AG04450 (cell line): Measurements from ENCODE around the gene MBD5. TPM values are rescaled to one million over a fixed set of nuclear protein-coding genes. Genes with fewer than 3 reads are reported as not detected.
A peak's percentile ranks its signal among the peaks of the same experiment; 100 is the strongest.

ENCODE experiments used
- CTCF ChIA-PET: fragments of 300-600, 350-600 bp; formaldehyde crosslinking; extraction: SDS; loops from one replicate; lab custom pipeline; 2022; ENCODE audit warnings: antibody characterized with exemption, inconsistent platforms; lab: Charles Lee
- POLR2A ChIA-PET: fragments of 350-600 bp; formaldehyde crosslinking; extraction: SDS; loops from one replicate; lab custom pipeline; 2021; ENCODE audit warnings: antibody characterized with exemption, inconsistent platforms; lab: Yijun Ruan, JAX
- DNase-seq: peaks from one replicate; pipeline ENCODE4 v3.0.0-alpha.2; 2011; ENCODE audit warnings: low read depth, low spot score
- H3K27ac ChIP-seq: one replicate; pipeline ENCODE4 v1.5.1; 2012; ENCODE audit warnings: low read depth, low read length, control low read depth
- H3K27me3 ChIP-seq: one replicate; pipeline ENCODE4 v1.6.0; 2012; ENCODE audit warnings: low read length; ENCODE audit not compliant: control insufficient read depth, insufficient read depth
- H3K4me3 ChIP-seq: 2 replicates; pipeline ENCODE4 v1.5.1; 2011; ENCODE audit warnings: mild to moderate bottlenecking, low read depth, low read length, control low read depth
- H3K9me3 ChIP-seq: 2 replicates; pipeline ENCODE4 v1.5.1; 2012; ENCODE audit warnings: low read length; ENCODE audit not compliant: control insufficient read depth, insufficient read depth
- polyA plus RNA-seq: library from polyadenylated mRNA; depleted of rRNA; stranded (reverse); fragments of >200 nt; gene quantifications from 2 replicates; pipeline ENCODE4 v1.2.3, GENCODE V29; 2011
- TF ChIP-seq, protein P1 (sequence below): IDR thresholded peaks from 2 replicates; pipeline ENCODE4 v1.5.1; 2011; ENCODE audit warnings: low read depth, low read length, control low read depth, inconsistent platforms

MBD5 gene
- polyA plus RNA-seq, 1 experiment, result 40.4 TPM

DNA sequence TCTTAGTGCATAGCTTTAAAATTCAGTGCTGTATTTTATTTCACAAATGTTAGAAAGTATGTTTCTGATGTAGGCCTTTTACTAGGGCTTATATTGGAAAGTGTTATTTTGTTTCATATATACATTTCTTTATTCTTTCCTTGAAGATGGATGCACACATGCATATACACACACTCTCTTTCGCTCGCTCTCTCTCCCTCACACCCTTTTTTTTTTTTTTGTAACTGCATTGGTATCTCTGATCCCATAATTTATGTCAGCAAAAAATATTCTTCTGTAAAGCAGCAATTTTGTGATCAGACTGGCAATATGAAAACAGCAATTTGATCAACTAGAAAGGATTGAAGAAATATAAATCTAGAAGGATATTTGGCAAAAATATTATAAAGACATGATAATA lies 2.0 kb downstream of the MBD5 start:
- Histone ChIP-seq H3K4me3 (peak overlapping the region; percentile 94), H3K9me3 (no peaks in the 10 kb centered on the region; the same call in 1 of the 2 replicates), H3K27me3 (no peaks in the 10 kb centered on the region), H3K27ac (no peak overlapping the region)
- POLR2A ChIA-PET, result no interaction called here
- no peak for DNase-seq
- CTCF ChIA-PET, result interaction anchor here (2.4 kb wide), 1 partner anchor 486 kb away, joined by 9 read pairs; no protein-coding TSS in a partner anchor
- TF ChIP-seq, protein P1, sequence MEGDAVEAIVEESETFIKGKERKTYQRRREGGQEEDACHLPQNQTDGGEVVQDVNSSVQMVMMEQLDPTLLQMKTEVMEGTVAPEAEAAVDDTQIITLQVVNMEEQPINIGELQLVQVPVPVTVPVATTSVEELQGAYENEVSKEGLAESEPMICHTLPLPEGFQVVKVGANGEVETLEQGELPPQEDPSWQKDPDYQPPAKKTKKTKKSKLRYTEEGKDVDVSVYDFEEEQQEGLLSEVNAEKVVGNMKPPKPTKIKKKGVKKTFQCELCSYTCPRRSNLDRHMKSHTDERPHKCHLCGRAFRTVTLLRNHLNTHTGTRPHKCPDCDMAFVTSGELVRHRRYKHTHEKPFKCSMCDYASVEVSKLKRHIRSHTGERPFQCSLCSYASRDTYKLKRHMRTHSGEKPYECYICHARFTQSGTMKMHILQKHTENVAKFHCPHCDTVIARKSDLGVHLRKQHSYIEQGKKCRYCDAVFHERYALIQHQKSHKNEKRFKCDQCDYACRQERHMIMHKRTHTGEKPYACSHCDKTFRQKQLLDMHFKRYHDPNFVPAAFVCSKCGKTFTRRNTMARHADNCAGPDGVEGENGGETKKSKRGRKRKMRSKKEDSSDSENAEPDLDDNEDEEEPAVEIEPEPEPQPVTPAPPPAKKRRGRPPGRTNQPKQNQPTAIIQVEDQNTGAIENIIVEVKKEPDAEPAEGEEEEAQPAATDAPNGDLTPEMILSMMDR, result no peak

DNA sequence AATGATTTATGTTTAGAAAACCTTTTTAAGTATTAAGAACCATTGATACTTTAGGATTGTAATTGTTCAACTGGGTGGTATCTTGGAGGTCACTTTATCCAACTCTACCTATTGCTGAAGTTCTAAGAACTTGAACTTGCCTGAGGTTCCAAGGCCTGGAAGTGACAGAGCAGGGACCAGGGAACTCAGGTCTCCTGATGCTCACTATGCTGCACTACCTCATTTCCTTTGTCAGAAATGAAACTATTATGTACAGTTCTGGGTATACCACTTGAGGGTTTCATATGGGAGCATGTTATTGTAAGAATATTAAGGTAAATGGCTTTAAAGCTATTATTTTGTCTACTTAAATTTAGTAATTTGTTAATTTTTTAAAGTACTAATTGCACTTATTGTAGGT lies 3.0 kb downstream of the MBD5 start:
- Histone ChIP-seq H3K27me3 (no peaks in the 10 kb centered on the region), H3K9me3 (no peaks in the 10 kb centered on the region; the same call in 1 of the 2 replicates), H3K27ac (no peak overlapping the region), H3K4me3 (peak overlapping the region; percentile 11; the same call in 1 of the 2 replicates)
- TF ChIP-seq, protein P1, result no peak
- ChIA-PET CTCF (interaction anchor here (1.2 to 2.4 kb wide), 3 partner anchors 34 to 485 kb away, joined by 3 to 9 read pairs (median 3); no protein-coding TSS in a partner anchor), POLR2A (interaction anchor here (0.6 kb wide), 1 partner anchor 466 kb away, joined by 3 read pairs; no protein-coding TSS in a partner anchor)
- no peak for DNase-seq

DNA sequence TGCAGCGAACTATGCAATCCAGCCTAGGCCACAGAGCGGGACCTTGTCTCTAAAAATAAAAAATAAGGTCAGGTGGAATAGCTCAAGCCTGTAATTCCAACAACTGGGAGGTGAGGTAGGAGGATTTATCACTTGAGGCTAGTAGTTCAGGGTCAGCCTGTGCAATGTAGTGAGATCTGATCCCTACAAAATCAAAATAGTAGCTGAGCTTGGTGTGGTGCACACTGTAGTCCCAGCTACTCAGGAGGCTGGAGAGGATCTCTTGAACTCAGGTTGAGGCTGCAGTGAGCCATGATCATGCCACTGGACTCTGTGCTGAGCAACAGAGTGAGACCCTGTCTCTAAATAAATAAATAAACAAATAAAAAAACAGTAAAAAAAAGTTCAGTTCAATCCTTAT lies 5.7 kb downstream of the MBD5 start:
- Histone ChIP-seq H3K27me3 (no peaks in the 10 kb centered on the region), H3K9me3 (no peaks in the 10 kb centered on the region), H3K27ac (no peak overlapping the region), H3K4me3 (no peak overlapping the region)
- ChIA-PET POLR2A (no interaction called here), CTCF (no interaction called here)
- no peak for DNase-seq
- TF ChIP-seq, protein P1, result no peak

DNA sequence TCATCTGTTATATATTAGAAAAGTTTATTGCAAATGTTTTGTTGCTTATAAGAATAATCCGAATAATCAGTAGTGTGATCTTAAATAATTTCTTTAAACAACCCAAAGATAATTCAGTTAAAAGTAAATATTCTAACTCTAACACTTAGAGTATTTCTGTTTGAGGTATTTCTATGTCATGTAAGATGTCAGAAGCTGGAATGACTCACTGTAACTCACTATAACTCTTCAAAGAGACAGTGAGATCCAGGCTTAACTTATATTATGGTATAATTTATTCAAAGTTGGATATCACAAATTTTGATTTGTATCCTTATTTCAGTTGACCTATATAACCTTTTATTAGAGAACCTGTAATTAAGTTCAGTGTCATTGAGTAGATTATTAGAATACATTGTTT lies 6.9 kb downstream of the MBD5 start:
- POLR2A ChIA-PET, result no interaction called here
- DNase-seq, result no peak

GRCh38 chr2:148028781-148029180 lies 7.9 kb downstream of the MBD5 start:
- POLR2A ChIA-PET, result interaction anchor here (0.5 to 1.2 kb wide), 4 partner anchors 8 to 40 kb away, joined by 3 to 11 read pairs (median 4); partner anchors contain the start of genes MBD5 and ORC4
- H3K27ac ChIP-seq, result no peak overlapping the region
- TF ChIP-seq, protein P1, result no peak
- CTCF ChIA-PET, result interaction anchor here (0.6 to 0.9 kb wide), 3 partner anchors 8 to 962 kb away, joined by 3 to 6 read pairs (median 3); partner anchors contain the start of genes MBD5 and ORC4
- no peak overlapping the region for H3K4me3 ChIP-seq
- H3K27me3 ChIP-seq, result no peaks in the 10 kb centered on the region
- no peaks in the 10 kb centered on the region for H3K9me3 ChIP-seq
- no peak for DNase-seq

More for the DNA sequence above, 6.9 kb downstream of the MBD5 start:
- no peaks in the 10 kb centered on the region for H3K27me3 ChIP-seq
- no peak overlapping the region for H3K27ac ChIP-seq
- CTCF ChIA-PET, result no interaction called here
- no peak overlapping the region for H3K4me3 ChIP-seq
- H3K9me3 ChIP-seq, result no peaks in the 10 kb centered on the region
- TF ChIP-seq, protein P1, result no peak
